GM12864 (cell line): Measurements from ENCODE around the gene RAP1GAP2.

Source experiments
- DNase-seq: peaks from one replicate; pipeline ENCODE4 v3.0.0-alpha.2; 2011; ENCODE audit warnings: low read depth
- H3K4me3 ChIP-seq: 2 replicates; pipeline ENCODE4 v1.5.1; 2011; ENCODE audit warnings: mild to moderate bottlenecking, low read depth, low read length, control low read depth
- CTCF ChIP-seq: IDR thresholded peaks from 2 replicates; pipeline ENCODE4 v1.5.1; 2011; ENCODE audit warnings: low read depth, mild to moderate bottlenecking, moderate library complexity, low read length, control low read depth, inconsistent platforms; ENCODE audit errors: missing control alignments

The RAP1GAP2 gene

GRCh38 chr17:2842464-2842863 is 46.2 kb downstream of the RAP1GAP2 start:
- H3K4me3 ChIP-seq, result no peak overlapping the region
- no peak for DNase-seq
- TF ChIP-seq CTCF, result no peak

GRCh38 chr17:2844416-2844815 is 48.2 kb downstream of the RAP1GAP2 start:
- H3K4me3 ChIP-seq, result no peak overlapping the region
- DNase-seq, result no peak
- no peak for TF ChIP-seq CTCF

GRCh38 chr17:2847381-2848333 is 51.4 kb downstream of the RAP1GAP2 start:
- no peak for TF ChIP-seq CTCF
- no peak overlapping the region for H3K4me3 ChIP-seq
- DNase-seq, result no peak

- no peak for TF ChIP-seq CTCF
Observed at GRCh38 chr17:2849327-2849670, 53.1 kb downstream of the RAP1GAP2 start.

GRCh38 chr17:2850991-2851390 is 54.8 kb downstream of the RAP1GAP2 start:
- no peak for TF ChIP-seq CTCF
- DNase-seq, result no peak
- H3K4me3 ChIP-seq, result no peak overlapping the region

More at GRCh38 chr17:2849327-2849670, 53.1 kb downstream of the RAP1GAP2 start:
- DNase-seq, result no peak
- H3K4me3 ChIP-seq, result no peak overlapping the region

- H3K4me3 ChIP-seq, result no peak overlapping the region
- TF ChIP-seq CTCF, result no peak
- DNase-seq, result no peak
Observed at GRCh38 chr17:2851615-2852014, 55.4 kb downstream of the RAP1GAP2 start.

GRCh38 chr17:2852221-2852620 is 56.0 kb downstream of the RAP1GAP2 start:
- no peak for TF ChIP-seq CTCF
- H3K4me3 ChIP-seq, result no peak overlapping the region
- no peak for DNase-seq
